Type B pancreatic cell (in vitro differentiated cells): Measurements from ENCODE around the gene TXNIP. TPM values are rescaled to one million over a fixed set of nuclear protein-coding genes. Genes with fewer than 3 reads are reported as not detected.

Source experiments
- DNase-seq: peaks from one replicate; pipeline ENCODE4 v3.0.0; 2021; ENCODE audit warnings: mixed read lengths; ENCODE audit not compliant: unreplicated experiment; ENCODE audit errors: extremely low spot score
- H3K27ac Mint-ChIP-seq: 2 replicates; pipeline ENCODE4 v1.8.0; 2021; ENCODE audit warnings: mild to moderate bottlenecking, mixed read lengths
- H3K27me3 Mint-ChIP-seq: 2 replicates; pipeline ENCODE4 v1.8.0; 2021; ENCODE audit warnings: mixed read lengths
- H3K36me3 Mint-ChIP-seq: 2 replicates; pipeline ENCODE4 v1.8.0; 2021; ENCODE audit warnings: mixed read lengths
- H3K4me1 Mint-ChIP-seq: one replicate; pipeline ENCODE4 v1.8.0; 2021; ENCODE audit warnings: mixed read lengths; ENCODE audit not compliant: unreplicated experiment
- H3K4me3 Mint-ChIP-seq: 2 replicates; pipeline ENCODE4 v1.8.0; 2021; ENCODE audit warnings: mild to moderate bottlenecking, mixed read lengths
- H3K9me3 Mint-ChIP-seq: 2 replicates; pipeline ENCODE4 v1.8.0; 2021; ENCODE audit warnings: mixed read lengths
- CTCF ChIP-seq: fragments of 200-600 bp; sonication (generic); conservative IDR thresholded peaks from 2 replicates; pipeline ENCODE4 v1.5.0; 2021; ENCODE audit warnings: antibody characterized with exemption, mild to moderate bottlenecking
- total RNA-seq: library from RNA; stranded (reverse); gene quantifications from 2 replicates; pipeline ENCODE4 v1.2.1, GENCODE V29; 2021; ENCODE audit warnings: low replicate concordance

TXNIP gene
- total RNA-seq, 1 donor from 2014 or later = 96.7 TPM

DNA sequence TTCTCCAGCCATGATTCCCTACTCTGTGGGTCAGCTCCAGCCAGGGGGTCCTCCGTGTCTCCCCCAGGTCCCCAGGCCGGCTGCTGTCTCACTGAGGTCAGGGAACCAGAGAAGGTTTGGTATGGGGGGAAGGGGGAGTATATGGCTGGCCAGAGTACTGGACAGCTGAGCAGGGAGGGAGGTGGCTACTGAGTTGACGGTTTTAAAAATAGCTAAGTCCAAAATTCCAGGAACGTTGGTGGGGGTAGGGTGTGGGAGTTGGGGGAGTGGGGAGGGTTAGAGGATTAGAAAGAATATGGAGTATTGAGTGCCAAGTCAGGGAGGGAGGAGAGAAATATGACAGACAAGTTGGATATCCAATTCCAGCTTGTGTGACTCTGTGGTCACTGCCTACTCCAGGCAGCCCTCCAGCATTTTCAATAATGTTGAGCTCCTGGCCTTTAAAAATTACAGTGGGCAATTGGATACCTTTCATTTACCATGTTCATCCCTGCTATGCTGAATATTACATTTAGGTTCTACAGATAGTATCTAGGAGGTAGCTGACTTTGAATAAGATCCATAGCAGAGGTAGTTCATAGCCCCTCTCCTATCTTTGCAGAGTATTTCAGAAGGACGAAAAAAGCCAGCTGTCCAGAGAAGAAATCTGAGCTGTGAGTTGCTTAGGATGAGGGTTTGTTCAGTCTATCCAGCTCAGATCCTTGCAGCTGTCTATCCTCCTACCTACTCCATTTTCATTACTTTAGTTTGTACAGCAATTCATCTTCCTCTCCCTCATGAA lies 25.4 kb upstream of the TXNIP start, which contains the start of gene HJV:
HJV (minus strand) TSS at position 114 of the 781 bp plus-strand sequence. CDS start 1,504 bp downstream, outside the sequence.
- no peaks in the 10 kb centered on the region for H3K9me3 Mint-ChIP-seq
- no peak for DNase-seq
- no peak within 1 kb of the TSS for H3K27ac Mint-ChIP-seq
- TF ChIP-seq CTCF = no peak
- H3K27me3 Mint-ChIP-seq = peaks cover 82% of the 10 kb centered on the region
- no peak within 1 kb of the TSS for H3K4me3 Mint-ChIP-seq
- H3K4me1 Mint-ChIP-seq = no peaks in the 10 kb centered on the region
- H3K36me3 Mint-ChIP-seq = peaks cover 4% of the 10 kb centered on the region

- Mint-ChIP-seq H3K36me3 (peaks cover 4% of the 10 kb centered on the region), H3K4me3 (no peak overlapping the region), H3K9me3 (no peaks in the 10 kb centered on the region), H3K27ac (no peak overlapping the region), H3K4me1 (no peaks in the 10 kb centered on the region), H3K27me3 (peaks cover 90% of the 10 kb centered on the region)
- no peak for DNase-seq
- TF ChIP-seq CTCF = no peak
Measured at GRCh38 chr1:146021050-146021445, 24.7 kb upstream of the TXNIP start.

DNA sequence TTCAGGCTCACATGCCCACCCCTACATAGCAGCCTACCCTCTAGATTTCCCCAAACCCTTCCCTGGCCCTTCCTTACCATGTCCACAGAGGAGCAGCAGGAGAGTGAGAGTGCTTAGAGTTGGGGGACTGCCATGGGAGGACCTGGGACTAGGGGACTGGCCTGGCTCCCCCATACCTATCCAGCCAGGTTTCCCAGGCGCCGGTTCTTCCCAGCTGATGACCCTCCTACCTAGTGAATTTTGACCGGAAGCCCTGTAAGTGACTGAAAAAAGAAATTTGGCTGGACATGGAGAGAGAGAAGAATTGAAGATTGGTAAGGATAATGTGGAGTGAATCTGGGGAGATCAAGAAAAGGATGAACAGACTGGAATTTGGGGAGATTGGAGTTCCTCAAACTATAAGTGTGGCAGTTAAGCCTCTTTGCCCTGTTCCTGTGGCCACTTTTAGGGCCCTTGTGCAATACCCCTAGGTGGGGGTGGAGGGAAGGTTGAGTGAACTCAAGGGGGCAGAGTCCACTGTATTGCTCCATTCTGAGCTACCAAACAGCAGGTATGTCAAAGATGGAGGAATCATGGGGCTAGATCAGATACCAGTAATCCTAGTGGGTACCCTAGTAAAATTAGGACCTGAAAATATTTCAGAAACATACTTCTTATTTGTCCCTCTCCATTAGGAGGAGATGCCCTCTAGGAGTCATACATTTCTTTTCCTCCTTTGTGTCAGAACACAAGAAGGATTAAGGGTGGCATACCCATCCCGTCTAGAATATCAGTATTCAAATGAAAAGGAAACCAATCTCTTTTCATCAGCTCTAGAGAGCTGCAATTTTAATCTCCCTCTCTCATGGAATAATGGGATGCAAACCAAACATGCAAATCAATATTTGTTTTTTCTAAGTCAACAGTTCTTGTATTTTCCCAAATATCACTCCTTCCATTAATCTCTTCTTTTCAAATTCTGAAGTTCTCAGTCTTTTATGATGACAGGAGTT lies 24.0 kb upstream of the TXNIP start:
- Mint-ChIP-seq H3K4me1 (no peaks in the 10 kb centered on the region), H3K4me3 (no peak overlapping the region), H3K27me3 (peaks cover 90% of the 10 kb centered on the region), H3K9me3 (no peaks in the 10 kb centered on the region), H3K36me3 (peaks cover 4% of the 10 kb centered on the region), H3K27ac (no peak overlapping the region)
- TF ChIP-seq CTCF = no peak
- DNase-seq = no peak

DNA sequence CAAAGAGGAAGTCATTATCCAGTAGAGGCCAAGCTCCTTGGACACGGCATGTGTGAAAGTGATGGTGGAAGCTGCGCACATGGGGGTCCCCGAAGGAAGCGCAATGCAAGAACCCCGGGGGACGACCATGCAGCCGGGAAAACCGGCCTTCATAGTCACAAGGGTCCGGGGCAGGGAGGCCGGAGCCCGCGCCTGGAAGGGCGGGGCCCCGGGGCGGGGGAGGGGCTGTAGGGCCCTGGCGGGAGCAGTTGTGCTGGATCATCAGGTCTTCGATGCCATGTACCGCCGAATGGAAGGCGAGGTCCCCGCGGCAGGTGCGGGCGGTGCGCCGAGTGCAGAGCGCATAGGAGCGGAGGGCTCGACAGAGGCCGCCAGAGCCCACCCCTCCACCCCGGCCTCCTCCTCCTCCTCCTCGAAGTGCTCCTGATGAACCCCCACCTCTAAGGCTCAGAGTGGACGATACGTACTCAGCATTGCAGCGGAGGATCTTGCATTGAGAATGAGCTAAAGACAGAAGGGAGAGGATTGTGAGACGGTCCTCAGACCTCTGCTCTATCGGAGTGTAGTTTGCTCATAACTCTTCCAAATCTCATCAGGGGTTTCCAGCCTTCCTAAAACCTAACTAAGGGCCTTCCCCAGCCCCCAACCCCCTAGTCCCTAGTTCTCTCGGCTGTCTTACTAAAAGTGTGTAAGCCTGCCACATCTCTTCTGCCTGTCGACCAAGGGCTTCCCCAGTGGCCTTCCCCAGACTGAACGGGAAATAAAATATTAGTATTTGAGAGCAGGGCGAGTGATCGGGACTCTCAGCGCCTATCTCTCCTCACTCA lies 23.1 kb upstream of the TXNIP start:
- H3K4me3 Mint-ChIP-seq = peak overlapping the region; percentile 25
- no peak for TF ChIP-seq CTCF
- DNase-seq = no peak
- H3K27me3 Mint-ChIP-seq = peaks cover 88% of the 10 kb centered on the region
- H3K4me1 Mint-ChIP-seq = no peaks in the 10 kb centered on the region
- no peak overlapping the region for H3K27ac Mint-ChIP-seq
- H3K36me3 Mint-ChIP-seq = peaks cover 4% of the 10 kb centered on the region
- H3K9me3 Mint-ChIP-seq = no peaks in the 10 kb centered on the region

DNA sequence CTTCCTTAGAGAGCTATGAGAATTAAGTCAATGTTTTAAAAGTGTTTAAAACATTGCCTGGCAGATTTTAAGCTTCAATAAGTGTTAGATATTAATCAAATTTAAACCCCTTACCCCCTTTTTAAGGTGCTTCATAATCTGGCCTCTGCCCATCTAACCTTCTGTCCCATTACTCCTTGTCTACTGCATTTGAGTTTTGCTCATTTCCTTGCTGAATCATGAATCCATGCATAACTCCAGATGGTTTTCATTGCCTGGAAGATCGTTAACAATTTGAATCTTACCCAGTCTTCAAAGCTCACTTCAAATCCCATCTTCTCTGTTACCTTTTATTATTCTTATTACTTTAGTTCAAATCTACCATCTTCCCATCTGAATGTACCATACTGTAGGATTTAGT lies 20.5 kb upstream of the TXNIP start:
- Mint-ChIP-seq H3K9me3 (no peaks in the 10 kb centered on the region), H3K27me3 (peaks cover 74% of the 10 kb centered on the region), H3K36me3 (peaks cover 4% of the 10 kb centered on the region), H3K4me3 (no peak overlapping the region), H3K27ac (no peak overlapping the region), H3K4me1 (peaks cover 8% of the 10 kb centered on the region)
- DNase-seq = no peak
- TF ChIP-seq CTCF = no peak
